ENCODE measurements around the gene CDH13. TPM values are rescaled to one million over a fixed set of nuclear protein-coding genes. Genes with fewer than 3 reads are reported as not detected.

The CDH13 gene
- total RNA-seq, 2 donors from 2014 or later: 4.1 to 7.1 TPM

DNA sequence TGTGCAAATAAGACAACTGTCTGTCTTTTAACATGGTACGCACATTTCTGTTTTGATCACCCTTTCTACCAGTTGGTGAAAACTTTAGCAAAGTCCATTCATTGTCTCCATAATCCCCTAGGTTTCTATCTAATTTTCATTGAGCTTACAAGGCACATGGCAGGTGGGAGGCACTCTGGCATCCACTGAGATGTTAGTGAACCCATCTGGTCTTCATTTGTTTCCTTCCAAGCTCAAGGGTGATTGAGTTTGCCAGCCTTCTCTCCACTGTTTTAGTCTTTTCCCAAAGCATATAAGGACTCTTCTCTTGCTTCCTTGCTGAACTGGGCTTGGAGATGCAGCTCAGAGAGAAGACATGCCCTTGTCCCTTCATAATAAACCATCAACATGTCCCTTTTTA is 179.1 kb downstream of the CDH13 start:
- no peak for ATAC-seq
- intact Hi-C loops (cut with DNase I, micrococcal nuclease): no loop called here
- DNase-seq: no peak

DNA sequence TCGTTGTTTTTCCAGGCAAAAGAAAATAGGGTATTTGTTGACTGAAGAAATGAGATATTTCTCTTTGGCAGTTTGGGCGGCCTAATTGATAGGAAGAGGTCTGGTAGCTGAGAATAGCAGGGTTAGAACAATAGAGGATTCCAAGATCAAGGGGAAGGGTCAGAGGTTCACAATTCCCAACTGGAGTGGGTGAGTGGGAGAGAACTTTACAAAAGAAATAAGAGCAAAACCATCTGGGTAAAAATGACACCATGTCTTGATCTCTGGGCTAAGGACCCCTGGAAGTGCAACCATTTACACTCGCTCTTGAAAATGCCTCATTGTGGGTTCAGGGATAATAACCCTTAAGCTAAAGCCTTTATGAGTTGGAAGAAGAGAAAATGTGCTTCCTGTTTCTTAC is 180.5 kb downstream of the CDH13 start:
- ATAC-seq (no peak), DNase-seq (no peak)
- intact Hi-C loops (cut with DNase I, micrococcal nuclease): no loop called here

DNA sequence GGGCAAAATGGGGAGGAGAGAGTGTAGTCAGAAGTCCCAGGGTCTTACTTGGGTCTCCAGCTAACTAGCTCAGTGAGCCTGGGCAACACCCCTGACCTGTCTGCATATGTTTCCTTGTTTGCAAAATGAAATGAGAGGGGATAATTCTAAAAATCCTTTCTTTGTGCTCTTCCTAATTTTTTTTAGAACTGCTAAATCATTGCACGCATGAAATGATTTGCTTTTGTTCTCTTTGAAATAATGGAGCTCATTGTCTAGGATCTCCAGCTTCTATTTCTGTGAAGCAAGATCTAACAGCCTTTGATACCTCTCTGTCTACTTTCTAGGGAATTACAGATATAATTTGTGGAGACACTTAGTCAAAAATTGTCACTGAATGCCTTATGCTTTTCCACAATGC is 181.3 kb downstream of the CDH13 start:
- ATAC-seq (no peak), DNase-seq (no peak)
- intact Hi-C loops (cut with DNase I, micrococcal nuclease): no loop called here

DNA sequence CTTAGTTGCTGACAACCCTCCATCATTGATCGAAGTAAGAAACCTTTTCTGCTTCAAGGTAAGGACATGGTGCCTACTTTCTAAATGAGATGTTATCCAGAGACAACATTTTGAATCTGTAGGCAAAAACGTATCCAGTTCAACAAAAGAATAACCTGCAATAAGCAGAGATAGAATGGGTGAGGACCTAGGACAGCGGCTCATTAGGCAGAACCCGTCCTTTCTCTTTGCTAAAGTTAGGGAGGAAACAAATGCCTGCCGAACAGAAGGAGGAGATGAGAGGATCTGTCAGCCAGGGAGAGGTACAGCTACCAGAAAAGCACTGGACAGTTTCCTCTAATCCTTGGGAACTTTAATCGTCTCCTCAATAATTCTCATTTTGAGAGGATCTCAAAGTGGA is 183.3 kb downstream of the CDH13 start:
- intact Hi-C loops (cut with DNase I, micrococcal nuclease): no loop called here
- no peak for ATAC-seq
- no peak for DNase-seq

DNA sequence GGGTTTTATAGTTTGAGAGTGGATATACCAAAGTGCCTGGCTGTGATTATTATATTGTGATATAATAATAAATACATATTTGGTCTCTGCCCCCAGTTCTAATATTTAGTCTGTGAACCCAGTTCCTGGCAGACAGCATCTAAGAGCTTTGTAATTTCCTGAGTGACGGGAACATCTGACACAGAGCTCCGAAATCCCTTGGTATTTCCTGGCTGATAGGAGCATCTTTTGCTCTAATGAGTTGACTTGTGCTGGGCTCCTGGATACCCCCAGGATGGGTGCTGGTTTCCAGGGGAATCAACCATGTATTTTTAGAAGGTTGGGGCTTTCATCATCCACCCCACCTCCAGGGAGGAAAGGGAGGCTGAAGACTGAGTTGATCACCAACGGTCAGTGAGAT is 187.3 kb downstream of the CDH13 start:
- intact Hi-C loops (cut with DNase I, micrococcal nuclease): no loop called here
- DNase-seq: no peak
- no peak for ATAC-seq

DNA sequence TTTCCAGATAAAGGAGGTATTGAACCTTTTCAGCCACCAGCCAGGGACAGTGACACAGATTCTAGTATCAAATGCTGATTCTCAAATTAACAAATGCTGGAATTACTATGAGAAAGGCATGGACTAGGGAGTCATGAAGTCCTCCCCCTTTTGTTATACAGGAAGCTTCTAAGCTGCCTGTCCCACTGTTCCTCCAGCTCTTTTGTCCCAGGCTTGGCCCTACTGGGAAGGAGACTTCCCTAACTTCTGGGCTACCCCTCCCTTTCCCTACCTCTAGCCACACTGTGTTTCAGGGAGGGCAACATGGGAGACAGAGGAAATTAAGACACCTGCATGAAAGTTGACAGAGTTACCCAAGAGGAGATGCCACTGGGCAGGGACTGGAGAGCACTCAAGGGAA is 192.5 kb downstream of the CDH13 start:
- ATAC-seq (no peak), DNase-seq (no peak)
- intact Hi-C loops (cut with DNase I, micrococcal nuclease): no loop called here

DNA sequence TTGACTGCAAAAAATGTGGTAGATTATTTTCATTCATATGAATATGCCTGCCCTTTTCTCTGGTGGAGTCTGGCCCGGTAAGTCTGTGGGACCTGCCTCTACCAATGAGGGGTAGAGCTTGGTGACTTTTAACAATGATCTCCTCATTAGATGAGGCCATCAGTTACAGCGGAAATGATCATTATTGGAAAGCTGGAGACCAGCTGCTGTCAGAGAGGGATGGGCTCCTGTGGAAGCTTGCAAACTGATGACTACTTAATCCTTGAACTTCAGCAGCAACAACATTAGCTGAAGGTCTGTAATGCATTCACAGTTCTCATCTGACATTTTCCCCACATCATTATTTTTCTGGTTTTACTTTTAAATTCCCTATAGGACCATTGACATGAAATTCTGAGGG is 194.1 kb downstream of the CDH13 start:
- DNase-seq (no peak), ATAC-seq (no peak)
- intact Hi-C loops (cut with DNase I, micrococcal nuclease): no loop called here

DNA sequence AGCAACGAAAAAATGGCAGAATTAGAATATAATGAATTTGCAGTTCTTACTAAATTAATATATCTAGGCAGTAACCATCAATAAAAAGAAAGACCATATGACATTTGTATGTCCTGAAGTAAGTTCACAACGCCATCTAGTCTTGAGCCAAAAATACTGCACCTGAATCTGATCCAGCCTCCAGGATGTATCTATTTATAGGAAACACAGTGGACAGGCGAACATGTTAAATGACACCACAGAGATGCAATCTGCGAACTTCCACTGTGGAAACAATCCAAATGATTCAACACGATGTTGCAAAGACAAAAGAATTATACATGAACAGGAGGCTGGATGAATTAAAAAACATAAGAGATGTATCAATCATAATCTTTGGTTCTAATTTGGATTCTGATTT is 197.6 kb downstream of the CDH13 start:
- intact Hi-C loops (cut with DNase I, micrococcal nuclease): no loop called here
- no peak for ATAC-seq
- no peak for DNase-seq

DNA sequence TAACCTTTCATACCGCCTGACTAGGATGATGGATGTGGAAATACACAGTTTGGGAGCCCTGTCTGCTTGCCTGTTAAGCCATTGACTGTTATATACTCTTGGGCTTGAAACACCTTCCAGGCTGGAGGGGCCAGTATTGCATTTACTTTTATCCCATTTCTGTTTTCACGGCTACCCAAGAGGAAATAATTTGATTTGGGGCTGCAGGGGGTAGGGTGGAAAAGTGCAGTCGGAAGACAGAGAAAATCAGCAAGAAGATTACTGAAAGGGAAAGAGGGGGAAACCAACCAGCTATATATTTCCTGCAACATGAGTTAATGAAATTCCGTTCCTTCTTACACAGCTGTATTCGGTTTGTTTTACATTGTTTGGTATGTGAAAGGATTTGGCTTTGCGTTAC is 202.5 kb downstream of the CDH13 start:
- ATAC-seq (no peak), DNase-seq (no peak)
- intact Hi-C loops (cut with DNase I, micrococcal nuclease): no loop called here

DNA sequence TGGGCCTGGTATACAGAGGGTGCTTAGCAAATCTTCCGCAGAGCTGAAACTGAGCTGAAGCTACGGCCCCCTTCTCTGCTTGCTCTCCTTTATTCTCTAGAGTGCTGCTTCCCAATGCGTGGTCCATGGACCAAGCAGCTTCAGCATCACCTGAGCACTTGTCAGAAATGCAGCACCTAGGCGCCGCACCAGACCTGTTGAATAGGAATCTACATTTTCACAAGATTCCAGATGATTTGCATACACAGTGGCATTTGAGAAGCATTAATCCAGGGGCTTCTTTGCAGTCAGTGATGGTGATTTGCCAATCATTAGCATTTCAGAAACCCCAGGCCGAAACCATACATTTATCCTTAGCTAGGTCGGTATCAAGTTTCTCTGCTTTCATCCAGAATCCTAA is 204.2 kb downstream of the CDH13 start:
- intact Hi-C loops (cut with DNase I, micrococcal nuclease): no loop called here
- DNase-seq (no peak), ATAC-seq (no peak)

DNA sequence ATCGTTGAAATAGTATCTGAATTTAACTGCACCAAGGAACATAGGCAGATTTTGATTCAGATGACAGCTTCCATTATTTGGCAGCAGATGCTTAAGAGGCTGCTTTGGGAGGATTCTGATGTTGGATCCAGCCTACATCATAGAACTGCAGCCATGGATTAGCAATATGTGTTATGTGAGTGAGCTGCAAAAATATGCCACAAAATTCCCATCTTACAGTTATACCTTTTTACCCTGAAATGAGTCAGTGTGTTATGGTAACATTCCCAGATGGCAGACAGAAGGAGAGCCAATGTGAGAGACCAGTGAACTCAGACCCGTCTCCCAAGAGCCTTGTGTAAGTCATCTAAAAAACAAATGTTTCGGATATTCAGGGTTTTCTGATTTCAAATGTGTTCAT is 206.1 kb downstream of the CDH13 start:
- DNase-seq: no peak
- intact Hi-C loops (cut with DNase I, micrococcal nuclease): no loop called here
- ATAC-seq: no peak

DNA sequence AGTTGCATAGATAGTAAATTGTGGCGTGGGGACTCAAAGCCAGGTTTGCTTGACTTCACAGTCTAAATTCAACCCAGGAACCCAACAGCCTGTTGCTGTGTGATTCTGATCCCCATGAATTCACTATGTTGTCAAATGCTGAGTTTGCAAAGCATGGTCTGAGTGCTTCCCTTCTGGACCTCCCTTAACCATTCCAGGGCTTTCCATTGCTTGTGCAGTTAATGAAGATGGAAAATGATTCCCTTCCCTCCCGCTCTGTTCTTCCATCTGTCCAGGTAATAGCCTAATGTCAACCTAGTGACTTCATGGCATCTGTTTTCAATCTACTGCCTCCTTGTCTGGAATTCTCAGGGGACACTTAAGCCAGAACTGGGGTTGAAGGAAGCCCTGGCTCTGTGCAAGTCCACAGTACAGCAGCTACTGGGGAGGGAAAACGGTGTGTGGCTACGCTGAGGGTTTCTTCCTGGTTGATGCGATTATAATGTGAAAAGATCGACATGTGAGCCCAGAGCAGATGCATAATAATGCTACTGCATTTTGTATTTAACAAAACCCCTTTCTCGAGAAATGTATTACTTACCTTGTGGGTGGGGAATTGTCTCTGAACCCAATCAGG is 206.7 kb downstream of the CDH13 start:
- ATAC-seq (no peak), DNase-seq (no peak)
- intact Hi-C loops (cut with DNase I, micrococcal nuclease): no loop called here

DNA sequence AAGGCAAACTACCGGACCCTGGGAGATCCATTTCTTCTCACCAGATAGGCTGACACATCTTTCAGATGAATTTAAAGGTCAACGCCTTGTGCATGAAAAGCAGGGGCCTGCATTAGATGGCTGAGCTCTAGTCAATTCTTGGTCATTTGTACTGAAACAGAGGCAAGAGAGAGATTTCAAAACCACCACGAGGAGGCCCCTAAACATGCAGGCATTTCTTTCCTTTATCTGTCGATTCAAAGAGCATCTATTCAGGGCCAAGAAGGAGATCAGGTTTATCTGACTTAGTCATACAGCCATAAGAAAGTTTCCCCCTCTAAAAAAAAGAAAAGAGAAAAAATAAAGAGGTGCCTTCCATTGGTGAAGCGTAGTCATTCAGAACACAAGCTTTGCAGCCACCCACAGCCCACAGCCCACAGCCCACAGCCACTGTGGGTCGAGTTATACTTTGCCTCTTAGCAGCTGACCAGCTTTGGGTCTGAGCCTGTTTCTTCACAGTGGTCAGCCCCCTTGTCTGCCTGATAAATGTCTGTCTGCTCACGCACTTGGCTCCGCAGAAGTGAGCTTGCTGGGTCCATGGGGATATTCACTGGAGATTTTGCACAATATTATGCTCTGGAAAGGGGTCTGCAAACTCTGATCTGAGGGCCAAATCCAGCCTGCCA is 207.5 kb downstream of the CDH13 start:
- intact Hi-C loops (cut with DNase I, micrococcal nuclease): no loop called here
- ATAC-seq: no peak
- no peak for DNase-seq

DNA sequence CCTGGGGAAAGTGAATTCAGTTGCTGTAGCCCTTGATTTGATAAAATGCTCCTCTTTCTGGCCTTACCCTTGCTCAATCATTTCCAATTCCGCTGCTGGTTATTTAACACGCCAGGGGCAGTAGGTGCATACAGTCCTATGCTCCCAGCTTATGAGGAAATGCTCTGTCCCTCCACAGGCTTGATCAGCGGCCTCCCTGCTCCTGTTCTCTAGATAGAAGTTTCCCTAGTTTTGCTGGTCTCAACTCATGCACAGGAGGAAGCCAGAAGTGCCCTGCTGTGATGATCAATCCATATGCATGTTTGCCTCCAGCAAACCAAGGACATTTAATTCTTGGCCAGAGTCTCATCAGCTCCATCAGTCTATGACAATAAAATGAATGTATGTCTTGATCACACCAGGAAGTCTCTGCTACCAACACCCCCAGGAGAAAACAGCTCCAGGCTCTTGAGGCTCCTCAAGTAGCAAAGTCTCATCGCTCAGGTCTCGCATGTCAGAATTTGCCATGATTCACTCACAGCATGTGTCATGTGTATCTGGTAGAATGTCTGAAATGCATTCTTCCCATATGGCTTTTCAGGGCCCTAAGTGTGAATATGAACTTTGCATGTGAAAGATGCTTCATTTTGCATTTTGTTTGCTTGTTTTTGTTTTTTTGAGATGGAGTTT is 208.9 kb downstream of the CDH13 start:
- DNase-seq: no peak
- no peak for ATAC-seq
- intact Hi-C loops (cut with DNase I, micrococcal nuclease): no loop called here

DNA sequence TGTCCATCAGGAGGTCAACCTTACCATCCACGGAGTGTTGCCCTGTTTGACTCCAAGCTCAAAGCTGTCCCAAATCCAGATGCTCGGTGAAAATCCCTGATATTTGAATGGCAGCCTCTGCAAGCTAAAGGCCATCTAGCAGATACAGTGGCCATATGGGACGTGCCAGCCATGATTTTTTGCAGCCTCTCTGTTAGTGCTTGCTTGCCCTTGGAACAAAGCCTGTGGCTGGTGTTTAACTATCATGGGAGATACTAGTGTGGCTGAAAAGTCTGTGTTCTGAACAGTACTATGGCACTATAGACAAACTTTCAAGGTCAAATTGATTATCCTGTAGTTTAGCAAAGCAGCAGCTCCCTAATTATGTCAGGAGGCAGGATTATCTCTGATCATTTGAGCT is 214.3 kb downstream of the CDH13 start:
- intact Hi-C loops (cut with DNase I, micrococcal nuclease): no loop called here
- no peak for ATAC-seq
- DNase-seq: no peak

DNA sequence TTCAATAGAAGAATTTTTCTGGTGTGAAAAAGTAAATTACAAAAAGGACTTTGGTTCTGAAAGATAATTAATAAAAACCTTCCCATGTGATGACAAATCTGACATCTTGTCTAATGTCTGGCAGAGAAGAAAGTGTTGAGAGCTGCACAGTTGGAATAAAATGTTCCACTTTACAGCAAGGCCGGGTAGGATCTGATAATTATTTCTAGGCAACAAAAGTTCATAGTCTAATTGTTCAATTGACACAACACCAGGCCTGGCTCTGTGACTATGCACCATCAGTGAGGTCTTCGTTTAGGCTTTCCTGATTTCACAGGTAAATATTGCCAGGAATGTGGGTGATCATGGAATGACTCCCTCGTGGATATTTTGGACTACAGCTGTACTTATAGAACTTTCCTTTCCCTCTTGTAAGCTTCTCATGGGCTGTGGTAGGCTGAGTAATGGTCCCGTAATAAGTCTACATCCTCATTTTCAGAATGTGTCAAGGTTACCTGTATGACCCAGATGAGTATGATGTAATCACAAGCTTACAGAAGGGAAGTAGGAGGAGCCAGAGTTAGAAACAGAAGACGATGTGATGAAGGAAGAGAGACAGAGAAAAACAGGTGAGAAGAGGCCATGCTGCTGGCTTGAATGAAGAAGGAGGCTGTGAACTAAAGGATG is 217.0 kb downstream of the CDH13 start:
- intact Hi-C loops (cut with DNase I, micrococcal nuclease): no loop called here
- DNase-seq (no peak), ATAC-seq (no peak)

DNA sequence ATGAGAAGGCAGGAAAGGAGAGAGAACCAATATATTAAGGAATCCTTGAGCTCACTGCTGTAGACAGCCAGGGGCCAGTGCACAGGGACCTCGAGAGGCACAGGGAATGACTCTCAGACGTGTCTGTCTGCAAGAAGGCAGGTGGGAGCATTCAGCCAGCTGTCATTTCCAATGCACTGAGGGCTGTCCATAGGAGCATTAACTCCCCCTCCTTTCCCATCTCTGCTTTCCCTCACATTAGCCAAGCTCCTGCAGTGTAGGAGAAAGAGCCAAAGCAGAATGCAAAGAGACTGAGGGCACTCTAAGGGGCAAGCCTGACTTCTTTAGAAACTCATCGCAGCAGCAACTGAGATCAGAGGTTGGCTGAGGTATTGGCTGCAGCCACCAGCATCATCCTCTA is 218.3 kb downstream of the CDH13 start:
- no peak for DNase-seq
- intact Hi-C loops (cut with DNase I, micrococcal nuclease): no loop called here
- ATAC-seq: no peak

DNA sequence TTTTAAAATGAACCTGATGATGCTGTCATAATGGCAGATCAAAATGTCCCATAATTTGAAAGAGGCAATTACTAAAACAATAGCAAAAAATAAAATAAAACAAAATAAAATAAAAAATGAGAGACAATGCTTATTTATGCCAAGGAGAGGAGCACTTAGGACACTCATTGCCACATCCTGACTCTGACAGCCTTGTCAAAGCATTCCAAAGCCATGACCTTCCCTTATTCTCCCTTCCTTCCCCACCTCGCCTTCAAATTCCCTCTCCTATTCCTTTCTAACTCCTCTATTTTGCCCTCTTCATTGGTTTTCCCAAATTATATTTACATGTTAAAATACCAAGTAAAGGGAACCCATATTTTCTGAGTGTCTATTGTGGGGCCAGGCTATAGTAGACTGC is 220.0 kb downstream of the CDH13 start:
- intact Hi-C loops (cut with DNase I, micrococcal nuclease): no loop called here
- DNase-seq (no peak), ATAC-seq (no peak)

DNA sequence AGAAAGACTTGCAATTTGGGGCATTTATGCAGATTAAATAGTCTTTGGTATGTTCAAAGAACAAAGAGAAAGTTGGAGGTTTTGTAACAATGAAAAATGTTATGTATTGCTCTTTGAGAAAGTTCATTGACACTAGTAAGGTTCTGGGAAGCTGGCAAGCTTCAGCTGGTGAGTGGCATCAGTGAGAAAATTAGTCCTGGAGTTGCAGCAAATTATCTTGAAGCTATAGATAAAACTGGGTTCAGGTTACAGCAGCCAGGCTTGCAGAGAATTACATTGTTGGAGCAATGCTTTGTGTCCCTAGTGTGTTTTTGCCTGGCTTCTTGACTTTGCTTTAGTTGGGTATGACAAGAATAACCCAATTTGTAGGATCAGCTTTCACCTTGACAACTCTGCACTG is 221.2 kb downstream of the CDH13 start:
- intact Hi-C loops (cut with DNase I, micrococcal nuclease): no loop called here
- DNase-seq (no peak), ATAC-seq (no peak)

DNA sequence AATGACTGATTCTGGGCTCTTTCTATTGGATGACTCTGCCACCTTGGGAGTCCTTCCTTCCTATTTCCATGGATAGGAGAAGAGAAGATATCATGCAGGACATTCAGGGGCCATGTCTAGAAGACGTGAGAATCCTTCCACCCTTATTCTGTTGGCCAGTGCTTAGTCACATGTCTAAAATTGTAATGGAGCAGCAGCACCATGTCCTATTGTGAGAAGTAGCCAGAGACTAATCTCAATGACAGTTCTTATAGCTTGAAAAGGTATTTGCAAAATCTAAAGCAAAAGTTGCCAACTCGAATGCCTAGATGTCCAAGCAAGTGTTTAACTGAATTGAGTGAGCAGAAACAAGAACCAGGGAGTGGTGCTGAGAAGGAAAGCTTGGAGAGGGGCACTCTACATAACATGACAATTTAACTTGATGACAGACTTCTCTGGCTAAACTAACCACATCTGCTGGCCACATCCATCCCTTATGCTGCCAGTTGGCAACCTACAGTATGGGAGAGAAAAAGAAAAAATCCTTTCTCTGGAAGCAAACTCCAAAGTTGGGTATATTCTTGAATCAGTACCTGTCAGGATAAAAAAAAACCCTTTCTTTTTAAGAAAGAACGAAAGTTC is 225.7 kb downstream of the CDH13 start:
- DNase-seq: no peak
- intact Hi-C loops (cut with DNase I, micrococcal nuclease): no loop called here
- ATAC-seq: no peak
